Transverse colon (tissue), 3 donors: Measurements from ENCODE around the gene NUDT22.

Experiments used
- CTCF ChIP-seq, 5 experiments: fragments of 200-600 bp in 3 of 5; fragments of 450-650 bp in 2 of 5; sonication (generic) in 3 of 5; IDR thresholded peaks; 1 replicate in 2 of 5; 2 replicates in 3 of 5; pipeline ENCODE4 v1.5.1; 2016 to 2017; ENCODE audit warnings: antibody characterized with exemption in 5 of 5, inconsistent platforms in 3 of 5, mild to moderate bottlenecking in 2 of 5, moderate library complexity in 1 of 5
- POLR2A ChIP-seq: fragments of 450-650 bp; IDR thresholded peaks from one replicate; pipeline ENCODE4 v1.6.1; 2016; ENCODE audit warnings: antibody characterized with exemption, mild to moderate bottlenecking, moderate library complexity

DNA sequence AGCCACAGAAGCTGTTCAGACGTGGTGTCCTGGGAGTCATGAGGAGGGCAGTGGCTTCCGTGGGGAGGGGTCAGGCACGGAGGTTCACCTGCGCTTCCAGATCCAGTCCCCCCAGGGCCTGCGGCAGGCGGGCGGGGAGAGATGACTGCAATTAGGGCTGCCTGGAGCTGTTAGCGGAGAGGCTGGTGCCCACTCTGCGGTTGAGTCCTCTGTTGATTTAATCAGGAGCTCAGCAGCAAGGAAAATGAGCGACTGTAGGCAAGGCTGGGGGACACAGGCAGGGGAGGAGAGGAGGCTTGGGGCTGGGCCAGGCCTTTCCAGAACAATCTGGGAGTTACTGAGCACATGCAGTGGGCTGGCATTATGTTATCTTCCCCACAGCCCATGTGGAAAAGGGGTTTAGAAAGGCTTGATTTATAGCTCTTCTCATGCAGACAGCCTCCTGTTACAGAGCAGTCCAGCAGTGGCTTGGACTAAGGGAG lies 38.3 kb downstream of the NUDT22 start:
- TF ChIP-seq CTCF (IDR thresholded peaks at IDR 0.05) = no peak
- TF ChIP-seq POLR2A = no peak
